Left ventricle myocardium inferior (tissue), 1 donor: ENCODE measurements around the gene SAMD3. TPM values are rescaled to one million over a fixed set of nuclear protein-coding genes. Genes with fewer than 3 reads are reported as not detected.
"Not testable (repeated sequence)": the region's sequence is repeated elsewhere in the genome, so short reads cannot be mapped to it uniquely, and the experiment has no call there.

Experiments
- DNase-seq: peaks from one replicate; pipeline ENCODE4 v3.0.0-alpha.2; 2020
- H3K27ac ChIP-seq: fragments of 200-600 bp; replicated peaks from 2 replicates; pipeline ENCODE4 v1.8.0; 2021
- H3K27me3 ChIP-seq: fragments of 200-600 bp; 2 replicates; pipeline ENCODE4 v1.8.0; 2021; ENCODE audit warnings: low read depth
- H3K36me3 ChIP-seq: fragments of 200-600 bp; 2 replicates; pipeline ENCODE4 v1.8.0; 2021
- H3K4me1 ChIP-seq: fragments of 200-600 bp; 2 replicates; pipeline ENCODE4 v1.8.0; 2021
- H3K4me3 ChIP-seq: fragments of 200-600 bp; 2 replicates; pipeline ENCODE4 v1.8.0; 2021; ENCODE audit warnings: mild to moderate bottlenecking, moderate library complexity
- H3K9me3 ChIP-seq: fragments of 200-600 bp; replicated peaks from 2 replicates; pipeline ENCODE4 v1.8.0; 2021
- CTCF ChIP-seq: fragments of 200-600 bp; IDR thresholded peaks from 2 replicates; pipeline ENCODE4 v1.8.0; 2021; ENCODE audit warnings: antibody characterized with exemption, mild to moderate bottlenecking, borderline replicate concordance
- intact Hi-C: fragments of 100-400 bp; cut with micrococcal nuclease; formaldehyde crosslinking; loops from one replicate; pipeline ENCODE4 v1.11.0; 2022
- total RNA-seq: library from RNA; stranded (reverse); fragmentation: NEBNext Ultra II Directional; extraction: Animal tissue kit (Norgen Biotek cat#: 25700); gene quantifications from one replicate; pipeline ENCODE4 v1.2.1, GENCODE V29; 2021
- donor health status: DM: no; HTN: yes; CAD: no; lungs with severe emphysema.

Gene SAMD3
- total RNA-seq, 1 donor from 2014 or later, result not detected

DNA sequence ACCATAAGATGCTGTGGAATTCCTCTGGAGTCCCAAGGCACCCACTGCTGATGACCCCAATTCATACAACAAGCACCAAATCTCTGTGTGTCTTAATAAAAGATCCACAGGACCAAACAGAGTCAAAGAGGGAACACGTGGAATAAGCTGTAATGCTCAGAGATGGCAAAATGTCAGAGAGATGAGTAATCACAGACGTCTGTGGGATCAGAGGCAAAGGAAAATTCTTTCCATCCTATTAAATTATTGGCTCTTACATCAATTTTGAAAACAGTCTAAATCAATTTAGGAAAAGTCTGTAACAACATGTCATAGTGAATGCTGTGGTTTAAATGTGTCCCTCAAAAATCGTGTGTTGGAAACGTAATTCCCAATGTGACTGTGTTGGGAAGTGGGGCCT, 17.5 kb upstream of the SAMD3 start:
- Histone ChIP-seq H3K9me3 (no peaks in the 10 kb centered on the region), H3K36me3 (no peaks in the 10 kb centered on the region), H3K27ac (no peak overlapping the region), H3K4me3 (no peak overlapping the region), H3K4me1 (no peaks in the 10 kb centered on the region), H3K27me3 (no peaks in the 10 kb centered on the region)
- TF ChIP-seq CTCF, result no peak
- intact Hi-C loops, result no loop called here
- DNase-seq, result no peak

DNA sequence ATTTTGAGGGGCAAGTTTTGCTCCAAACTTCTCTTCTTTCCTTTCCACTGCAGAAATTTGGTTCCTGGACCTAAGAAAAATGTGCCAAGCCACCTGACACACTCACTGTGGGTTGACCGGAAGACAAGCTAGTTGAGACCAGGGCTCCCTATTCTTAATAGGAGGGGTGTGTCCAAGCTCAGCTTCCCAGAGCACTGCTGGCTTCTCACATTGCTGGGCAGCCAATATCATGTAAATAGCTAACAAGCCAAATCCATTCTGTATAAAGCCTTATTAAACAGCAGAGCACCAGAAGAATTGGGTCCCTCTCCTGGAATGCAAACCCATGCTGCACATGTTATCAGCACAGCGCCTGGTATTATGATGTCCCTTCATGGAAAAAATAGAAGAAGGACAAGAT, 17.0 kb upstream of the SAMD3 start:
- DNase-seq, result no peak
- no peaks in the 10 kb centered on the region for H3K9me3 ChIP-seq
- no peaks in the 10 kb centered on the region for H3K27me3 ChIP-seq
- intact Hi-C loops, result no loop called here
- TF ChIP-seq CTCF, result no peak
- H3K27ac ChIP-seq, result no peak overlapping the region
- H3K4me3 ChIP-seq, result no peak overlapping the region
- no peaks in the 10 kb centered on the region for H3K36me3 ChIP-seq
- H3K4me1 ChIP-seq, result no peaks in the 10 kb centered on the region

GRCh38 chr6:130233330-130233729, 10.6 kb upstream of the SAMD3 start:
- TF ChIP-seq CTCF, result no peak
- Histone ChIP-seq H3K27me3 (no peaks in the 10 kb centered on the region), H3K4me1 (no peaks in the 10 kb centered on the region), H3K36me3 (no peaks in the 10 kb centered on the region), H3K9me3 (no peaks in the 10 kb centered on the region), H3K4me3 (no peak overlapping the region), H3K27ac (no peak overlapping the region)
- no peak for DNase-seq
- intact Hi-C loops, result no loop called here

DNA sequence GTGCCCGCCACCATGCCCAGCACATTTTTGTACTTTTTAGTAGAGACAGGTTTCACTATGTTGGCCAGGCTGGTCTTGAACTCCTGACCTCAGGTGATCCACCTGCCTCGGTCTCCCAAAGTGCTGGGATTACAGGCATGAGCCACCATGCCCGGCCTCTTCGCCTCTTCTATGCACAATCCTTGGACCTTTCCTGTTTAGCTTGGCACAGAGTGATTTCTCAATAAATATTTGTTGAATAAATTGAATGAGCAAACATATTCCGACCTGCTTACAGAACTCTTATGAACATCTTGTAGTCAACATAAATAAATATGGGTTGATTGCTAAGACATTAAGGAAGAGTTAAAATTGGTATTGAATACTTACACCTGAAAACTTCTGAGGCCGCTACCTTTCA, 7.8 kb upstream of the SAMD3 start:
- H3K27ac ChIP-seq, H3K9me3 ChIP-seq, DNase-seq, H3K4me1 ChIP-seq, intact Hi-C loops, H3K27me3 ChIP-seq, H3K4me3 ChIP-seq, H3K36me3 ChIP-seq: not testable (repeated sequence)

DNA sequence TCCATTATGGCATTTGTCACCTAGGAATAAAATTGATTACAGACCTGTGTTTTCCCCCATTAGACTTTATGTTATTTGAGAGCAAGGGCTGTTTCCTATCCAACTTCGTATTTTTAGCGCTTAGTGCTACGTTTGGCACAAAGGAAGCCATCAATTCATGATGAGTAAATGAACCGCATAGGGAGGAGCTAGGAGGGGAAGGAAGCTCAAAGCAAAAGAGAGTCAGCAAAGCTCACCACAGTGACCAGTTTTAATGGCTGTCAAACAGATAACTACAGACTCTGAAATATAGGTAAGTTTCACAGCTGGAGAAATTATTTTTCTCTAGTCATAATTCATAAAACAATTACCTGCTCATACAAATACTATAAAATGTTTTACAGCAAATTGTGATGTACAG, 6.9 kb upstream of the SAMD3 start:
- Histone ChIP-seq H3K4me3 (no peak overlapping the region), H3K36me3 (no peaks in the 10 kb centered on the region), H3K9me3 (peaks cover 4% of the 10 kb centered on the region), H3K27ac (no peak overlapping the region), H3K4me1 (no peaks in the 10 kb centered on the region), H3K27me3 (no peaks in the 10 kb centered on the region)
- TF ChIP-seq CTCF, result no peak
- no peak for DNase-seq
- intact Hi-C loops, result no loop called here

DNA sequence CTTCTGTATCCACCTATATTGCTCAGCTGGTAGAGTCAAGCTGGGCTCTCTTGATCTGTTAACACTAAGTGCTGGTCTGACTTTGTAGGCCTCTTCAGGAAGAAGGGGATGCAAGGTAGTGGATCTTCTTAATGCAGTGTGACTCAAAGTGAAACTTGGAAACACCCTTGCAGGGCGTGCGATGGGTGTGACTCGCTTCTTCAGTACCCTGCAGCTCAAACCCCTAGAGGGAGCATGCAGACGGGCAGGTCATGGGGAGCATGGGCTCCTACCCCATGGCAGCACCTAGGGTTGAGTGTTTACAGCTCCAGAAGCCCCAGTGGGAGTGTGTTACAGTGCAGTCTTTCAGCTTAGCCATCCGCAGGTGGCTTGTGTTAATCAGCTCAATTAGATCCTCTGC, 757 bp upstream of the SAMD3 start:
- H3K27ac ChIP-seq, result no peak overlapping the region
- no peak for DNase-seq
- no peak for TF ChIP-seq CTCF
- intact Hi-C loops, result no loop called here
- no peaks in the 10 kb centered on the region for H3K27me3 ChIP-seq
- H3K4me1 ChIP-seq, result no peaks in the 10 kb centered on the region
- peaks cover 5% of the 10 kb centered on the region for H3K9me3 ChIP-seq
- H3K36me3 ChIP-seq, result no peaks in the 10 kb centered on the region
- no peak overlapping the region for H3K4me3 ChIP-seq
